ENCODE data around the gene PFDN6.
"Not testable (repeated sequence)": the region's sequence is repeated elsewhere in the genome, so short reads cannot be mapped to it uniquely, and the experiment has no call there.

PFDN6 gene

DNA sequence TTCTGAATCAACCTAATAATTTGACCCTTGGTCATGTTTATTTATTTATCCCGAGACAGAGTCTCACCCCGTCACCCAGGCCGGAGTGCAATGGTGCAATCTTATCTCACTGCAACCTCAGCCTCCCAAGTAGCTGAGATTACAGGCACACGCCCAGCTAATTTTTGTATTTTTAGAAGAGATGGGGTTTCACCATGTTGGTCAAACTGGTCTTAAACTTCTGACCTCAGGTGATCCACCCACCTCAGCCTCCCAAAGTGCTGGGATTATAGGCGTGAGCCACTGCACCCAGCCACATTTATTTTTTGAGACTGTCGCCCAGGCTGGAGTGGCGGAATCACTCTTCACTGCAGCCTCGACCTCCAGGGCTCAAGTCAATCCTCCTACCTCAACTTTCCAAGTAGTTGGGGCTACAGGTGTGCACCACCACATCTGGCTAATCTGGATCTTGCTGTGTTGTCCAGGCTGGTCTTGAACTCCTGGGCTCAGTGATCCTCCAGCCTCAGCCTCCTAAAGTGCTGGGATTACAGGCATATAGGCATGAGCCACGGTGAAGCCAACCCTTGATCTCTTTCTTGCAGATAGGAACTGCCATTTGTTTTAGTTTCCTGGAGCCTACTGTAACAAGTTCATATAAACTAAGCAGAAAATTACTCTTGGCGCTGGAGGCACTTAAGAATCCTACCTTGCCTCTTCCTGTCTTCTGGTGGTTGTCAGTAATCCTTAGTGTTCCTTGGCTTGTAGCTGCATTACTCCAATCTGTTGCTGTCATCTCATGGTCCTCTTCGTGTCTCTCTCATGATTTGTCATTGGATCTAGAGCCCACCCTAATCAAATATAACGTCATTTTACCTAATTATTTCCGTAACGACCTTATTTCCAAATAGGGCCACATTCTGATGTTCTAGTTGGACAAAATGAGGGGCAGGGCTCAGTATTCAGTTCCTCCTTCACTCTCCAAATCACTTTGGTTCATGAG is 15.2 kb upstream of the PFDN6 start:
- no peak for DNase-seq

DNA sequence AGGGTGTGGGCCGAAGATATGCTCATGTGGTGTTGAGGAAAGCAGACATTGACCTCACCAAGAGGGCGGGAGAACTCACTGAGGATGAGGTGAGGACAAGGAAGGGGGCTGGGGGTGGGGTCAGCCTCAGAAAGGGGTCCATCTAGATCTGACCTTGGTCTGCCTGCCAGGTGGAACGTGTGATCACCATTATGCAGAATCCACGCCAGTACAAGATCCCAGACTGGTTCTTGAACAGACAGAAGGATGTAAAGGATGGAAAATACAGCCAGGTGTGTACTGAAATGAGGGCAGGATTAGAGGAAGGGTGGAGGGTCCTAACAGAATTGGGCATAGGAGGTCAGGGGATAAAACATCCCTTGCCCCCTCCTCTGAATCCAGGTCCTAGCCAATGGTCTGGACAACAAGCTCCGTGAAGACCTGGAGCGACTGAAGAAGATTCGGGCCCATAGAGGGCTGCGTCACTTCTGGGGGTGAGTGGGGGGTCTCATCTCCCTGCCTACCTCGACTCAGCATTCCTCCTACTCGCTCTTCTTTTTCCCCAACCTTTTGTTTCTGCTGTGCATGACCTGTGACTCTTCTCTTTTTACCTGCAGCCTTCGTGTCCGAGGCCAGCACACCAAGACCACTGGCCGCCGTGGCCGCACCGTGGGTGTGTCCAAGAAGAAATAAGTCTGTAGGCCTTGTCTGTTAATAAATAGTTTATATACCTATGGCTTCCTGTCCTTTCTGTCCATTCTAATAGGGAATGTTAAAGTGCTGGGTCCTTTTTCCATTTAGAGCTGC is 13.4 kb upstream of the PFDN6 start:
- not testable (repeated sequence) for DNase-seq

DNA sequence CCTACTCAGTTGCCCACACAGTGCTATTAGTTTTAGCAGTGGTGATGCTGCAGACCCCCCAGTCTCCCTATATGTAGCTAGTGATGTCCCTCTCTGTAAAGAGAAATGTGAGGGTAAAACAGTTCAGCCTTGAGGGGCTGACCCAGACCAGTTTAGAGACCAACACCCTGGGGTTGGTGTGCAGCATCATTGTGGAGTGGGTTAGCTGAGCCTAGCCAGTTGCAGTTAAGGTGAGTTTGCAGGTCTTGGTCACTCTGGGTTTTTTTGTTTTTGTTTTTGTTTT is 12.9 kb upstream of the PFDN6 start:
- DNase-seq, result no peak

DNA sequence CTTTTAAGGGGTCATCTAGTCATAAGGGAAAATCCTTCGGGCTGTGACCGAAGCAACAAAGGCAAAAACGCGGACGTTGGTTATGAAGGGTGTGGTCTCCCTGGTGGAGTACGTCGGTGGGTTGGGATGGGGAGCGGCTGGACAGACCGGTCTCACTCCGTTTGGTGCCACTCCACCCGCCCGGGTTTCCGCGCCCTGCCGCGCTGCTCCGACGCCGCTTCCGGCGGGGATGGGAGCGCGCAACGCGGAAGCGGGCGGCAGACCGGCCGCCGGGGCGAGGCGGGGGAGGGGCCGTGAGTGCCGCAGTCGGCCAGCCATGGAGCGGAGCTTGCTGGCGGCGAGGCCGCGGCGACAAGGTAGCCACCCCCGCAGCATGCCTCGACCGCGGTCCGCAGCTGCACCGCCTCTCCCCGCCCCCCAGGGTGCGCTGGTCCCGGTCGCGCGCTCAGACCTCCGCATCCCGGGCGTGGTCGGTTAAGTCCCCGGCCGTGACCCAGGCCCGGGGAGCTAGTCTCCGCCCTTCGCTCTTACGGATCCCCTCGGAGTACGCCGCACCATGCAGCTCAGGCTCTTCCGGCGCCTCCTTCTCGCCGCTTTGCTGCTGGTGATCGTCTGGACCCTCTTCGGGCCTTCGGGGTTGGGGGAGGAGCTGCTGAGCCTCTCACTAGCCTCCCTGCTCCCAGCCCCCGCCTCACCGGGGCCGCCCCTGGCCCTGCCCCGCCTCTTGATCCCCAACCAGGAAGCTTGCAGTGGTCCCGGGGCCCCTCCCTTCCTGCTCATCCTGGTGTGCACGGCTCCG is 12.3 kb upstream of the PFDN6 start, which contains the start of gene B3GALT4:
TSS of gene B3GALT4 (plus strand) at position 260 of the 799 bp plus-strand sequence. CDS start at position 557, 297 bp downstream.
- DNase-seq, result no peak

- no peak for DNase-seq
Observed at GRCh38 chr6:33277663-33278391, 11.6 kb upstream of the PFDN6 start.

DNA sequence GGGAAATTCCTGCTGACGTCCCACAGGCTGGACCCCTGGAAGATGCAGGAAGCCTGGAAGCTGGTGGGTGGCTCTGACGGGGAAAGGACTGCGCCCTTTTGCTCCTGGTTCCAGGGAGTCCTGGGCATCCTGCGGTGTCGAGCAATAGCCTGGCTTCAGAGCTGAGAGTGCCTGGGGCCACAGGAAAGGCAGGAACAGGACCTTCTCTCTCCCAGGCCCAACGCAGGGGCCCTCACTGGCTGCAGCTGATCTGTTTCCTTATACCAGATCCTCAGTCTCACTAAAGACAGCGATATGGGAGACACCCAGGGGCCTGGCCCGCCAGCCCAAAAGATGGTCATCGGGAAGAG is 11.0 kb upstream of the PFDN6 start:
- DNase-seq, result no peak

DNA sequence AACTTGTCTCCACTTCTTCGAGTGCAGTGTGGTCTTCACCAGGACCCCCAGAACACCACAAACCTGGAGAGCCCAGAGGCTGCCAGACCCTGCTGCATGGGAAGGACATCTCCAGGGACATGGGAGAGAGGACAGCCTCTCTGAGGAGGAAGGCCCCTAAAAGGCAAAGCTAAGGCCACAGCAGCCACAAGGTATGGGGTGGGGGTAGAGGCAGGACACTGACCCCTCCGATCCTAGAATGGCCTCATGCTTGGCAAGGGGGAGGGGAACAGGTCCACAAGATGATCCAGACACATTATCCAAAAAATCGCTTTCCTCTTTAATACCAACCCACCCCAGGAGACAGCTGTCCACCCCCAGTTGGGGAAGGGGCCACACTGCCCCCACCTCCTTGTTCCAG is 10.6 kb upstream of the PFDN6 start:
- DNase-seq, result no peak

DNA sequence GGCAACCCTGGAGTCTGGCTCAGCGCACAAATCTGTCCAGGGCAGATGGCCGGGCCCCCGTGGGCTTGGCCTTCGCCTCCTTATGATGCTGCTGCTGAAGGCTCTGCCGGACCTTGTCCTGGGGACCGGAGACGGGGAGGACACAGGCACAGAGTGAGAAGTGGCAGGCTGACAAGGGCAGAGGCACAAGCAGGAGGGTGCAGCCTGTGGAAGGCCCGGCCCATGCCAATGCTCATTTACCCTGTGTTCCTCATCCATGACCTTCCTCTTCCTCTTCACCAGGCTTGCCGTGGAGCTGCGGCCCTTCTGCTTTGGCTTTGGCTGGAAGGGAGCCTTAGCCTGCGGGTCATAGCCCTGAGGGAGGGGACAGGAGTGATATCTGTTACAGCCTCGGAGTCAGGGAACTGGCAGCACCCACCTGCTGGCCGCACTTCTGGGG is 10.1 kb upstream of the PFDN6 start:
- no peak for DNase-seq

DNA sequence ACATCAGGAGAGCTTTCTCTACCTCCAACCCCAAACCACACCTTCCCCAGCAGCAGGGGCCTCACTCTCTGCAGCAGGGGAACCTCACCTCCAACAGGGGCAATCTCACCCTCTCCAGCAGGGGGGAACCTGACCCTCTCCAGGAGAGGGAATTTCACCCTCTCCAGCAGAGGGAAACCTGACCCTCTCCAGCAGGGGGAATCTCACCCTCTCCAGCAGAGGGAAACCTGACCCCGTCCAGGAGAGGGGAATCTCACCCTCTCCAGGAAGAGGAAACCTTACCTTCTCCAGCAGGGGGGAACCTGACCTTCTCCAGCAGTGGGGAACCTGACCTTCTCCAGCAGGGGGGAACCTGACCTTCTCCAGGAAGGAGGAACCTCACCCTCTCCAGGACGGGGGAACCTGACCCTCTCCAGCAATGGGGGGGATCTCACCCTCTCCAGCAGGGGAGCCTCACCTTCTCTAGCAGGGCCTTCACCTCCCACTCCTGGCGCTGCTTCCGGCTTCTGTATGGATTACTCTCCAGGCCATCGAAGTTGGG is 9.4 kb upstream of the PFDN6 start:
- no peak for DNase-seq

- DNase-seq, result no peak
Observed at GRCh38 chr6:33280539-33280938, 8.9 kb upstream of the PFDN6 start.

GRCh38 chr6:33285214-33285613 is 4.2 kb upstream of the PFDN6 start:
- not testable (repeated sequence) for DNase-seq

- DNase-seq, result no peak
Observed at GRCh38 chr6:33286946-33287914, 2.2 kb upstream of the PFDN6 start.

DNA sequence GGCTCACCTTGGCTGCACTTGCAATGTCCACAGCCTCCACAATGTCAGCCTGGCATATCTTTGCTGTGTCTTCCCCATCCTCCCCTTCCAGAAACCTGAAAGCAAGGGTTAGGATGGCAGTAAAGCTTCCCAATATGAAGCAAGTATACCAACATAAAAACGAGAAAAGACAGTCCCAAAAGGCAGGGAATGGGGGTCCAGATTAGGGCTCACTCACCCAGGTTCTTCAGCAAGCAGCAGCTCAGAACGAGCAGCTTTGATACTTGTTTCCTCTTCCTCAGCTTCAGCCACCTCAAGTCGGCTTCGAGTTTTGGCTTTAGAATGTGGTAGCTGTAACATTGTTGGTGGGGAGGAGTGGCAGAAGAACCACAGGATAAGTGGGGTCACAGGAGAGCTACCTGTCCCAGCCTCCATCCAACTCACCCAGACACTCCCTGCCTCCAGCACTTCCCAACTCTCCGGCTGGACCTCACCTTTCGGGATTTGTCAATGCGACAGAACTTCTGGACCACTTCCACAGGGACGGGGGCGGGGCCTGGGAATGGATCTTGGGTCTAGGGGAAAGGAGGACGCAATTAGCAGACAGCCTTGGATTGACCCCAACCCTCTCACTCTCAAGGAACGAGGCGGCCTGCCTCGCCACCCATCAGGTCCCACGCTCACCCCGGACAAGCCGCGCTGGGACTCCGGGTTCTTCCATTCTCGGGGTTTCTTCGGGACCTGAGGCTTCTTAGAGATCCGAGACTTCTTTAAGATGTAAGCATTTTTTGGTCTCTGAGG is 1.1 kb upstream of the PFDN6 start:
- no peak for DNase-seq

- DNase-seq, result no peak
Observed at GRCh38 chr6:33289784-33290315, 449 bp downstream of the PFDN6 start.

DNA sequence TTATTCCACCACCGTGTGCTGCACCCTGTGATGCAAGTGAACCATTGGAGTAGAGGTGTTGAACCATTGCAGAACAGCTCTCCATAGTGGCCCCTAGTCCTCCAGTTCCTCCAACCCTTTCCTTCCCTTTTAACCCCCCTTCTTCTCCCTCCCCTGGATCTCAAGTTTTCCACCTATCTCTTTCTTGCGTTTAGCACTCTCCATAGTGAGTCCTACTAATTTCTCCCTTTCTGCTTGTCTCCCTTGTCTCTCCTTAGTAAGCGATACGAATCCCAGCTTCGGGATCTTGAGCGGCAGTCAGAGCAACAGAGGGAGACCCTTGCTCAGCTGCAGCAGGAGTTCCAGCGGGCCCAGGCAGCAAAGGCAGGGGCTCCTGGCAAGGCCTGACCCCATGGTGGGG is 1.1 kb downstream of the PFDN6 start:
- no peak for DNase-seq

DNA sequence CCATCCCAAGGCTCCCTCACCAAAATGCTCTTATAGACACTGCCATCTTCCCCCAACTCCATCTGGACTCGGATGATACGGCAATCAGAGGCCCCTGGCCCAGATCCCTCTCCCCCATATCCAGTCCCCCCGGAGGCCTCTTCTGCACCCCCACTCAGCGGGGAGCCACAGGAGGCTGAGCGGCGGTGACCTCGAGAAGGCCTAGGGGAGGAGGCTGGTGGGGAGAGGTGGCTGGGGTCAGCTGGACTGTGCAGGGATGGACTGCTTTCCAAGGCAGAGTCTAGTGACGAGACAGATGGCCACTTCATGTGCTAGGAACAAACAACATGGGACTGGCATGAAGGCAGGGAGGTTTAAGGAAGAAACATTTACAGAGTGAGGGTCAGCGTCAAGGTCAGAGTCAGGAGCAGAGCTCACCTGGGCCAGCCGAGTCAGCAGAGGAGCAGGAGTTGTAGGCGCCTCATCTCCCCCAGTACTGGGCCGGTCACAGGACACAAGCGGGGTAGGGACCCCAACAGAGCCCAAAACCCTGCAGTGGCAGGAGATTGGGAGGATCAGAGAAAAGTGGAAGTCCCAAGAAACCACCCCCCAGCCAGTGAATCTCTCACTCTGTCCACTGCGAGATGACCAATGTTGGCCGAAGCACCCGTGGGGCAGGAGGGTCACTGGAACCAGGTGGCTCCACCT is 3.7 kb downstream of the PFDN6 start:
- DNase-seq, result no peak

DNA sequence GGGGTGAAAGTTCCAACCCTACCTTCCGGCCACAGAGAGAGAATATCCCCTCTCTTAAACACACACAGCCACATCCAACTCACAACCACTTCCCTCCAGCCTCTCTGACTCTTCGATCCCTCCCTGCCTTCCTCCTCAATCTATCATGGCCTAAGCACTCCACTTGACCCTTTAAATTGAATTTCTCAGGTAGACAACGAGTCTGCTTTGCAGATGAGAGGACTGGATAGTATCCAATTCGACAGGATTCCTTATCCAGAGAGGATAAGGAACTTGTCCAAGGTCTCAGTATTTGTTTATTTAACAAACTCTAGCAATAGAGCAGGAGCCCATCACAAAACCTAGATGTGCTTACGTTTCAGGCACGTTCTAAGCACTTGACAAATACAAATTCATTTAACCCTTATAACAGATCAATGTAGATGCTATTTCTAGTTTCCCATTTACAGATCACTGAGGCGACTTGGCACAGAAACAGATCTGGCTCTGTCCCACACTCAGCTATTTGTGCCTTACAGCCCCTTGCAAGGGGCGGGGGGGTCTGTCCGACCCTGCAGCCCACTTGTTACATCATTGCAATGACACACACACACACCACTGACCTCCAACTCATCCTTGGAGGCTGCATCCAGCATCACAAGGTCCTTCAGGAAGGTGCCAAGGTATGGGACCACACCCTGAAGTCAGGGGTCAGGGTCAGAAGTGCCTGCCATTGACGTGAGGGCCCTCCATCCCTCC is 4.9 kb downstream of the PFDN6 start:
- no peak for DNase-seq

DNA sequence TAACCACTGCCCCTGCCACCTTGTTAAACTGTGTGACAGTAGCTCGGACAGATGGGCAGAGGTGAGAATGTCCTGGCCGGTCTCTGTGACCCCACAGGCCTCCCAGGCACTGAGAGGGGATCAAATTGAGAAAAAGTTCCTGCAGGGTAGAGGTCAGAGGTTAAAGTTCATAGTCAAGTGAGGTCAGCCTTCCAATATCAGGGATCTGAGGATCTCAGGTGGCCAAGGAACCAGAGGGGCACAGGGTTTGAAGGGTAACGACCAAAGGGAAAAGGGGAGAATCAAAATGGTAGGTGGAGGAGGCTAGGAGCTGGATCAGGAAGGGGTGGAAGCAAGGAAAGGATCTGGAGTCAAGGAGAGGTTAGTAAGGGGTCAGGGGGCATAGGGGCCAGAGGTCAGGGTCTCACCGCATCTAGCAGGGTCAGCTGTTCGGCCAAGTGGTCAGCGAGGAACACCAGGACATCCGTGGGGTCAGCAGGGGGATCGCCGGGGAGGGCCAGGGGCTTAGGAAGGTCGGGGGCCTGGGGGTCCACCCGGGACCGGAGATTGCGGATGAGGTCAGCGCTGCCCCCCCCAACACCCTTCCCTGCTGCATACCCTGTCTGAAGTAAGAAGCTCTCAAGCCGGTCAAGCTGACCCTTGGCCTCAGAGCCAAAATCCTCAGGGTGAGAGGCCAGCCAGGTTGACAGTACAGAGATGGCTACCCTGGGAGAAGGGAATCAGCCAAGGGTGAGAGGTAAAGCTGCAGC is 6.4 kb downstream of the PFDN6 start:
- no peak for DNase-seq
